ENCODE results near the gene TGFBR1. TPM values are rescaled to one million over a fixed set of nuclear protein-coding genes. Genes with fewer than 3 reads are reported as not detected.

TGFBR1 gene
- polyA plus RNA-seq, 1 donor from 2014 or later = 78.0 TPM

- H3F3A ChIP-seq (ENCODE audit: insufficient read depth, low read length, poor library complexity, severe bottlenecking) = no peaks in the 10 kb centered on the region
- H2AFZ ChIP-seq (ENCODE audit: low read depth, low read length) = no peak overlapping the region
- H3K9me2 ChIP-seq (ENCODE audit: insufficient read depth, low read length) = no peaks in the 10 kb centered on the region
- H4K20me1 ChIP-seq (ENCODE audit: insufficient read depth) = no peaks in the 10 kb centered on the region
- no peaks in the 10 kb centered on the region for H3K36me3 ChIP-seq (ENCODE audit: insufficient read depth, low read length)
- TF ChIP-seq TAF1 (IDR thresholded peaks at IDR 0.05; ENCODE audit: low read depth) (no peak), EZH2 (IDR thresholded peaks at IDR 0.05; ENCODE audit: borderline replicate concordance, insufficient read depth, low read length, poor library complexity, severe bottlenecking) (no peak), POLR2AphosphoS5 (IDR thresholded peaks at IDR 0.05) (no peak), EP300 (conservative IDR thresholded peaks at IDR 0.05; ENCODE audit: poor library complexity, severe bottlenecking) (no peak), SMC3 (conservative IDR thresholded peaks at IDR 0.05; ENCODE audit: poor library complexity) (no peak), RAD21 (conservative IDR thresholded peaks at IDR 0.05) (no peak)
- TF ChIP-seq, protein P1, sequence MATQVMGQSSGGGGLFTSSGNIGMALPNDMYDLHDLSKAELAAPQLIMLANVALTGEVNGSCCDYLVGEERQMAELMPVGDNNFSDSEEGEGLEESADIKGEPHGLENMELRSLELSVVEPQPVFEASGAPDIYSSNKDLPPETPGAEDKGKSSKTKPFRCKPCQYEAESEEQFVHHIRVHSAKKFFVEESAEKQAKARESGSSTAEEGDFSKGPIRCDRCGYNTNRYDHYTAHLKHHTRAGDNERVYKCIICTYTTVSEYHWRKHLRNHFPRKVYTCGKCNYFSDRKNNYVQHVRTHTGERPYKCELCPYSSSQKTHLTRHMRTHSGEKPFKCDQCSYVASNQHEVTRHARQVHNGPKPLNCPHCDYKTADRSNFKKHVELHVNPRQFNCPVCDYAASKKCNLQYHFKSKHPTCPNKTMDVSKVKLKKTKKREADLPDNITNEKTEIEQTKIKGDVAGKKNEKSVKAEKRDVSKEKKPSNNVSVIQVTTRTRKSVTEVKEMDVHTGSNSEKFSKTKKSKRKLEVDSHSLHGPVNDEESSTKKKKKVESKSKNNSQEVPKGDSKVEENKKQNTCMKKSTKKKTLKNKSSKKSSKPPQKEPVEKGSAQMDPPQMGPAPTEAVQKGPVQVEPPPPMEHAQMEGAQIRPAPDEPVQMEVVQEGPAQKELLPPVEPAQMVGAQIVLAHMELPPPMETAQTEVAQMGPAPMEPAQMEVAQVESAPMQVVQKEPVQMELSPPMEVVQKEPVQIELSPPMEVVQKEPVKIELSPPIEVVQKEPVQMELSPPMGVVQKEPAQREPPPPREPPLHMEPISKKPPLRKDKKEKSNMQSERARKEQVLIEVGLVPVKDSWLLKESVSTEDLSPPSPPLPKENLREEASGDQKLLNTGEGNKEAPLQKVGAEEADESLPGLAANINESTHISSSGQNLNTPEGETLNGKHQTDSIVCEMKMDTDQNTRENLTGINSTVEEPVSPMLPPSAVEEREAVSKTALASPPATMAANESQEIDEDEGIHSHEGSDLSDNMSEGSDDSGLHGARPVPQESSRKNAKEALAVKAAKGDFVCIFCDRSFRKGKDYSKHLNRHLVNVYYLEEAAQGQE (IDR thresholded peaks at IDR 0.05; ENCODE audit: borderline replicate concordance) = no peak
- no peaks in the 10 kb centered on the region for H3K27me3 ChIP-seq (ENCODE audit: insufficient read depth, low read depth, low read length)
- H3K4me3 ChIP-seq (ENCODE audit: low read length) = no peak overlapping the region
- no peak overlapping the region for H3K9ac ChIP-seq (ENCODE audit: low read length)
- no peaks in the 10 kb centered on the region for H3K9me3 ChIP-seq (ENCODE audit: low read length)
- H3K79me2 ChIP-seq (replicated peaks; ENCODE audit: insufficient read depth, low read length) = no peaks in the 10 kb centered on the region
- H3K4me2 ChIP-seq (ENCODE audit: low read length) = no peak overlapping the region
- no peak overlapping the region for H3K27ac ChIP-seq (ENCODE audit: low read length)
Measured at GRCh38 chr9:99093492-99093791, 11.5 kb upstream of the TGFBR1 start.

- Histone ChIP-seq H3F3A (ENCODE audit: insufficient read depth, low read length, poor library complexity, severe bottlenecking) (no peaks in the 10 kb centered on the region), H3K9me3 (ENCODE audit: low read length) (no peaks in the 10 kb centered on the region), H2AFZ (ENCODE audit: low read depth, low read length) (no peak overlapping the region), H3K79me2 (replicated peaks; ENCODE audit: insufficient read depth, low read length) (no peaks in the 10 kb centered on the region), H3K36me3 (ENCODE audit: insufficient read depth, low read length) (no peaks in the 10 kb centered on the region), H3K4me3 (ENCODE audit: low read length) (no peak overlapping the region), H3K9me2 (ENCODE audit: insufficient read depth, low read length) (no peaks in the 10 kb centered on the region), H3K27ac (ENCODE audit: low read length) (no peak overlapping the region), H3K27me3 (ENCODE audit: insufficient read depth, low read depth, low read length) (no peaks in the 10 kb centered on the region), H3K4me2 (ENCODE audit: low read length) (no peak overlapping the region), H3K9ac (ENCODE audit: low read length) (no peak overlapping the region), H4K20me1 (ENCODE audit: insufficient read depth) (no peaks in the 10 kb centered on the region)
- TF ChIP-seq MXI1 (conservative IDR thresholded peaks at IDR 0.05; ENCODE audit: poor library complexity, severe bottlenecking) = no peak
- TF ChIP-seq, protein P2, sequence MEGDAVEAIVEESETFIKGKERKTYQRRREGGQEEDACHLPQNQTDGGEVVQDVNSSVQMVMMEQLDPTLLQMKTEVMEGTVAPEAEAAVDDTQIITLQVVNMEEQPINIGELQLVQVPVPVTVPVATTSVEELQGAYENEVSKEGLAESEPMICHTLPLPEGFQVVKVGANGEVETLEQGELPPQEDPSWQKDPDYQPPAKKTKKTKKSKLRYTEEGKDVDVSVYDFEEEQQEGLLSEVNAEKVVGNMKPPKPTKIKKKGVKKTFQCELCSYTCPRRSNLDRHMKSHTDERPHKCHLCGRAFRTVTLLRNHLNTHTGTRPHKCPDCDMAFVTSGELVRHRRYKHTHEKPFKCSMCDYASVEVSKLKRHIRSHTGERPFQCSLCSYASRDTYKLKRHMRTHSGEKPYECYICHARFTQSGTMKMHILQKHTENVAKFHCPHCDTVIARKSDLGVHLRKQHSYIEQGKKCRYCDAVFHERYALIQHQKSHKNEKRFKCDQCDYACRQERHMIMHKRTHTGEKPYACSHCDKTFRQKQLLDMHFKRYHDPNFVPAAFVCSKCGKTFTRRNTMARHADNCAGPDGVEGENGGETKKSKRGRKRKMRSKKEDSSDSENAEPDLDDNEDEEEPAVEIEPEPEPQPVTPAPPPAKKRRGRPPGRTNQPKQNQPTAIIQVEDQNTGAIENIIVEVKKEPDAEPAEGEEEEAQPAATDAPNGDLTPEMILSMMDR (IDR thresholded peaks at IDR 0.05; ENCODE audit: poor library complexity, severe bottlenecking) = no peak
- no peak for TF ChIP-seq TAF1 (IDR thresholded peaks at IDR 0.05; ENCODE audit: low read depth)
- TF ChIP-seq EP300 (conservative IDR thresholded peaks at IDR 0.05; ENCODE audit: poor library complexity, severe bottlenecking) = no peak
- TF ChIP-seq SMC3 (conservative IDR thresholded peaks at IDR 0.05; ENCODE audit: poor library complexity) = no peak
- TF ChIP-seq, protein P1 (IDR thresholded peaks at IDR 0.05; ENCODE audit: borderline replicate concordance) = no peak
- no peak for TF ChIP-seq RAD21 (conservative IDR thresholded peaks at IDR 0.05)
- TF ChIP-seq POLR2AphosphoS5 (IDR thresholded peaks at IDR 0.05) = no peak
Measured at GRCh38 chr9:99095565-99095964, 9.3 kb upstream of the TGFBR1 start.

Measured in neural cell (in vitro differentiated cells).